Measurements from ENCODE around the gene HSBP1. TPM values are rescaled to one million over a fixed set of nuclear protein-coding genes. Genes with fewer than 3 reads are reported as not detected.

The HSBP1 gene
- total RNA-seq, 2 donors from 2014 or later = 229 to 239 TPM

- TF ChIP-seq CTCF (conservative IDR thresholded peaks at IDR 0.05) = no peak
- Histone ChIP-seq H3K27ac (ENCODE audit: low read depth, low read length) (peak overlapping the region; percentile 14), H3K9ac (ENCODE audit: extremely low read depth, low read length, poor library complexity, severe bottlenecking) (no peak overlapping the region), H3K4me3 (ENCODE audit: low read length) (no peak overlapping the region), H3K36me3 (ENCODE audit: control insufficient read depth, insufficient read depth, low read length) (no peaks in the 10 kb centered on the region), H3K4me1 (ENCODE audit: control insufficient read depth, insufficient read depth, low read length) (no peaks in the 10 kb centered on the region), H3K9me3 (ENCODE audit: control insufficient read depth, low read length) (peaks cover 9% of the 10 kb centered on the region), H3K27me3 (ENCODE audit: control insufficient read depth, insufficient read depth, low read length, poor library complexity, severe bottlenecking) (peaks cover under 1% of the 10 kb centered on the region)
- peaks cover 28% of the 10 kb centered on the region for H3K27me3 Mint-ChIP-seq (ENCODE audit: insufficient read depth)
- H3K9me3 Mint-ChIP-seq = peaks cover 9% of the 10 kb centered on the region
- no peak for DNase-seq
- no peaks in the 10 kb centered on the region for H3K36me3 Mint-ChIP-seq (ENCODE audit: low read depth)
- peaks cover 3% of the 10 kb centered on the region for H3K4me1 Mint-ChIP-seq
- H3K4me3 Mint-ChIP-seq = no peak overlapping the region
- H3K27ac Mint-ChIP-seq = no peak overlapping the region
- WGBS, 2 experiments (ENCODE audit: insufficient coverage in 1 of 2, insufficient read length in 1 of 2) = 85 to 88% methylated on average over 8 to 10 of the region's 10 CpGs
Measured at GRCh38 chr16:83794860-83795554, 12.8 kb upstream of the HSBP1 start.

GRCh38 chr16:83797013-83797412 is 10.8 kb upstream of the HSBP1 start:
- H3K36me3 Mint-ChIP-seq (ENCODE audit: low read depth) = no peaks in the 10 kb centered on the region
- H3K9me3 ChIP-seq (ENCODE audit: control insufficient read depth, low read length) = peaks cover 9% of the 10 kb centered on the region
- TF ChIP-seq CTCF (conservative IDR thresholded peaks at IDR 0.05) = no peak
- no peak overlapping the region for H3K27ac ChIP-seq (ENCODE audit: low read depth, low read length)
- H3K27me3 ChIP-seq (ENCODE audit: control insufficient read depth, insufficient read depth, low read length, poor library complexity, severe bottlenecking) = no peaks in the 10 kb centered on the region
- DNase-seq = no peak
- H3K4me3 Mint-ChIP-seq = no peak overlapping the region
- 78 to 90% methylated on average over 6 to 9 of the region's 9 CpGs for WGBS, 2 experiments (ENCODE audit: insufficient coverage in 1 of 2, insufficient read length in 1 of 2)
- H3K4me1 ChIP-seq (ENCODE audit: control insufficient read depth, insufficient read depth, low read length) = no peaks in the 10 kb centered on the region
- peaks cover 6% of the 10 kb centered on the region for H3K4me1 Mint-ChIP-seq
- no peak overlapping the region for H3K9ac ChIP-seq (ENCODE audit: extremely low read depth, low read length, poor library complexity, severe bottlenecking)
- peaks cover 9% of the 10 kb centered on the region for H3K9me3 Mint-ChIP-seq
- no peak overlapping the region for H3K27ac Mint-ChIP-seq
- H3K4me3 ChIP-seq (ENCODE audit: low read length) = no peak overlapping the region
- no peaks in the 10 kb centered on the region for H3K36me3 ChIP-seq (ENCODE audit: control insufficient read depth, insufficient read depth, low read length)
- H3K27me3 Mint-ChIP-seq (ENCODE audit: insufficient read depth) = peaks cover 19% of the 10 kb centered on the region

- Histone ChIP-seq H3K4me1 (ENCODE audit: control insufficient read depth, insufficient read depth, low read length) (no peaks in the 10 kb centered on the region), H3K36me3 (ENCODE audit: control insufficient read depth, insufficient read depth, low read length) (no peaks in the 10 kb centered on the region), H3K9me3 (ENCODE audit: control insufficient read depth, low read length) (peaks cover under 1% of the 10 kb centered on the region), H3K27ac (ENCODE audit: low read depth, low read length) (no peak overlapping the region), H3K9ac (ENCODE audit: extremely low read depth, low read length, poor library complexity, severe bottlenecking) (no peak overlapping the region), H3K4me3 (ENCODE audit: low read length) (no peak overlapping the region), H3K27me3 (ENCODE audit: control insufficient read depth, insufficient read depth, low read length, poor library complexity, severe bottlenecking) (no peaks in the 10 kb centered on the region)
- H3K4me3 Mint-ChIP-seq = no peak overlapping the region
- no peak for TF ChIP-seq CTCF (conservative IDR thresholded peaks at IDR 0.05)
- no peaks in the 10 kb centered on the region for H3K9me3 Mint-ChIP-seq
- peaks cover 10% of the 10 kb centered on the region for H3K27me3 Mint-ChIP-seq (ENCODE audit: insufficient read depth)
- DNase-seq = no peak
- WGBS, 2 experiments (ENCODE audit: insufficient coverage in 1 of 2, insufficient read length in 1 of 2) = 50% methylated on average over 1 of the region's 1 CpG; no CpG with 5 or more reads in 1 of the 2 experiments
- H3K4me1 Mint-ChIP-seq = peaks cover 16% of the 10 kb centered on the region
- H3K36me3 Mint-ChIP-seq (ENCODE audit: low read depth) = no peaks in the 10 kb centered on the region
- H3K27ac Mint-ChIP-seq = no peak overlapping the region
Measured at GRCh38 chr16:83799336-83799735, 8.4 kb upstream of the HSBP1 start.

Data from endodermal cell (in vitro differentiated cells).